ENCODE data around the gene STRN.
"Not testable (repeated sequence)": the region's sequence is repeated elsewhere in the genome, so short reads cannot be mapped to it uniquely, and the experiment has no call there.

Gene STRN

GRCh38 chr2:36911012-36911411 is 55.3 kb downstream of the STRN start:
- no peak overlapping the region for H3K27ac Mint-ChIP-seq

GRCh38 chr2:36906277-36906676 is 60.1 kb downstream of the STRN start:
- H3K27ac Mint-ChIP-seq = no peak overlapping the region
- H3K36me3 Mint-ChIP-seq = peaks cover 9 to 20% of the 10 kb centered on the region in 2 donors
- no peak overlapping the region for H3K4me3 Mint-ChIP-seq
- no peaks in the 10 kb centered on the region for H3K9me3 Mint-ChIP-seq
- no peak for DNase-seq
- H3K27me3 Mint-ChIP-seq = no peaks in the 10 kb centered on the region
- ATAC-seq (replicated peaks) = no peak
- H3K4me1 Mint-ChIP-seq = no peaks in the 10 kb centered on the region

More at GRCh38 chr2:36911012-36911411, 55.3 kb downstream of the STRN start:
- H3K36me3 Mint-ChIP-seq = peaks cover 3 to 12% of the 10 kb centered on the region in 2 donors
- peaks cover 0 to 2% of the 10 kb centered on the region in 2 donors for H3K4me1 Mint-ChIP-seq
- DNase-seq (no peak), ATAC-seq (replicated peaks) (no peak)
- no peaks in the 10 kb centered on the region for H3K9me3 Mint-ChIP-seq
- H3K27me3 Mint-ChIP-seq = no peaks in the 10 kb centered on the region
- no peak overlapping the region for H3K4me3 Mint-ChIP-seq

GRCh38 chr2:36904636-36905035 is 61.7 kb downstream of the STRN start:
- Mint-ChIP-seq H3K4me3 (no peak overlapping the region), H3K27ac (no peak overlapping the region), H3K4me1 (no peaks in the 10 kb centered on the region), H3K36me3 (peaks cover 12 to 33% of the 10 kb centered on the region in 2 donors), H3K27me3 (no peaks in the 10 kb centered on the region), H3K9me3 (no peaks in the 10 kb centered on the region)
- ATAC-seq (replicated peaks) (no peak), DNase-seq (no peak)

GRCh38 chr2:36902385-36903120 is 63.8 kb downstream of the STRN start:
- DNase-seq = no peak
- Mint-ChIP-seq H3K27me3 (no peaks in the 10 kb centered on the region), H3K27ac (no peak overlapping the region), H3K36me3 (peaks cover 15 to 35% of the 10 kb centered on the region in 2 donors), H3K4me3 (no peak overlapping the region), H3K4me1 (no peaks in the 10 kb centered on the region), H3K9me3 (no peaks in the 10 kb centered on the region)
- ATAC-seq (replicated peaks) = no peak

- Mint-ChIP-seq H3K4me3 (no peak overlapping the region), H3K27me3 (no peaks in the 10 kb centered on the region), H3K9me3 (no peaks in the 10 kb centered on the region), H3K4me1 (no peaks in the 10 kb centered on the region), H3K36me3 (peaks cover 13 to 29% of the 10 kb centered on the region in 2 donors), H3K27ac (no peak overlapping the region)
- ATAC-seq (replicated peaks) (no peak), DNase-seq (no peak)
Observed at GRCh38 chr2:36892805-36893204, 73.5 kb downstream of the STRN start.

DNA sequence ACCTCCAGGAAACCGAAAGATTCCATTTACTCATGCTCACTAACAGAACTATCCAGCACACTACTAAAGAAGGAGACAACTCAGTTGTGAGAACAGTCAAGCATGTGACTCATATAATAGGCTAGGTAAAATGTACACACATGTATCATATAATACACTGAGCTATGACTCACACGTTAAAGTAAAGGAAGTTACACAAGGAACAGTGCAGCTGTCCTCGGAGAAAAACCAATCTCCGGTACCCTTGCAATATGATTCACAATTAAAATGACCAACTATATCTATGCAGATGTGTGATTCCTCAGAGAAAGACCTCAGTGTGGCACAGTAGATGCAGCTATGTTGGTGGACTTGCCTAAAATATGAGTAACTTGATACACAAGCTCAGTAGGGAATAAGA is 76.5 kb downstream of the STRN start:
- no peaks in the 10 kb centered on the region for H3K27me3 Mint-ChIP-seq
- DNase-seq (no peak), ATAC-seq (replicated peaks) (no peak)
- no peak overlapping the region for H3K4me3 Mint-ChIP-seq
- H3K36me3 Mint-ChIP-seq = peaks cover 10 to 36% of the 10 kb centered on the region in 2 donors
- H3K4me1 Mint-ChIP-seq = no peaks in the 10 kb centered on the region
- no peak overlapping the region for H3K27ac Mint-ChIP-seq
- no peaks in the 10 kb centered on the region for H3K9me3 Mint-ChIP-seq

DNA sequence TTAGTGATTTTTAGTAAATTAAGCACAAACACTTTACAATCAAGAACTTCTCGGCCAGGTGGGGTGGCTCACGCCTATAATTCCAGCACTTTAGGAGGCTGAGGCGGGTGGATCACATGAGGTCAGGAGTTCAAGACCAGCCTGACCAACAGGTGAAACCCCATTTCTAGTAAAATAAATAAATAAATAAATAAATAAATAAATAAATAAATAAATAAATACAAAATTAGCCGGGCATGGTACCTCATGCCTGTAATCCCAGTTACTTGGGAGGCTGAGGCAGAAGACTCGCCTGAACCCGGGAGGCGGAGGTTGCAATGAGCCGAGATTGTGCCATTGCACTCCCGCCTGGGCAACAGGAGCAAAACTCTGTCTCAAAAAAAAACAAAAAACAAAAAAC is 79.2 kb downstream of the STRN start:
- not testable (repeated sequence) for H3K4me1 Mint-ChIP-seq; H3K27ac Mint-ChIP-seq; H3K4me3 Mint-ChIP-seq; H3K9me3 Mint-ChIP-seq; ATAC-seq (replicated peaks); DNase-seq; H3K27me3 Mint-ChIP-seq
- H3K36me3 Mint-ChIP-seq = peaks cover 12 to 33% of the 10 kb centered on the region in 2 donors

DNA sequence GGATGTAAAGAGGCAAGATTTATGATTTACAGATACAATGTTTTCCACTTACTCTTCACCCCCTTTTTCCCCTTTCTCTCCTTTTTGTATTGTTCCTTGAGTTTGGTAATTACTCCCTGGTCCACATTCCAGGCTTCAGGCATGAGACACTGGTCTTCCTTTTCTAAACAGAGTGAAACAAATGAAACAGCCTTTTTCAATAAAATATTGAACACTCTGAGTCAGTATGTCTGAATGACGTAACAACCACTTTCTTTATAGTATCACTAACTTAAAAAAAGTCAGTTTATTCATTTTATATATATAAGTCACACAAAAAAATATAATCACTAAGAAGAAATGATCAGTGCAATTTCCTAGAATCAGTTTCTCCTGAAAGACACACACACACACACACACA is 79.7 kb downstream of the STRN start:
- Mint-ChIP-seq H3K4me1 (no peaks in the 10 kb centered on the region), H3K36me3 (peaks cover 11 to 31% of the 10 kb centered on the region in 2 donors), H3K9me3 (no peaks in the 10 kb centered on the region), H3K27ac (no peak overlapping the region), H3K27me3 (no peaks in the 10 kb centered on the region), H3K4me3 (no peak overlapping the region)
- ATAC-seq (replicated peaks) (no peak), DNase-seq (no peak)

DNA sequence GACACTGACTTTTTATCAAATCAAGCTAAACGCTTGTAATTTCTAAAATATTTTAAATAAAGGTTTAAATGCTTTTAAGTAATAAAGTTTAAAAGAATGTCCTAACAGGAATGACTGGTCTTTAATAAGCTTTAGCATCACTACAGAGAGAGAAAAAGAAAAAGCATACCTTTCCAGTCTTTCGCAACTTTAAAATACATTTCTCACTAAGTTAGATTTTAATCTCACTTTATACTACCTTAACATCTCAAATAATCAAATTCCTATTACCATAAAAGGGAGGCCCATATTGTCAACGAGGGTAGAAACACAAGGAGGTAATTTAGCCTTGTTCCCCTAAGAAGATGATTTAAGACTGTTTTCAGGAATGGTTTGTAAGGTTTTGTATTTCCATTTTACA is 80.7 kb downstream of the STRN start:
- H3K9me3 Mint-ChIP-seq = no peaks in the 10 kb centered on the region
- ATAC-seq (replicated peaks) (no peak), DNase-seq (no peak)
- H3K27ac Mint-ChIP-seq = no peak overlapping the region
- no peaks in the 10 kb centered on the region for H3K27me3 Mint-ChIP-seq
- no peaks in the 10 kb centered on the region for H3K4me1 Mint-ChIP-seq
- H3K36me3 Mint-ChIP-seq = peaks cover 11 to 33% of the 10 kb centered on the region in 2 donors
- H3K4me3 Mint-ChIP-seq = no peak overlapping the region

GRCh38 chr2:36882532-36882931 is 83.8 kb downstream of the STRN start:
- ATAC-seq (replicated peaks) = no peak
- DNase-seq = no peak
- H3K4me1 Mint-ChIP-seq = no peaks in the 10 kb centered on the region
- H3K27me3 Mint-ChIP-seq = no peaks in the 10 kb centered on the region
- no peaks in the 10 kb centered on the region for H3K9me3 Mint-ChIP-seq
- no peak overlapping the region for H3K27ac Mint-ChIP-seq
- H3K36me3 Mint-ChIP-seq = peaks cover 5 to 27% of the 10 kb centered on the region in 2 donors
- no peak overlapping the region for H3K4me3 Mint-ChIP-seq

DNA sequence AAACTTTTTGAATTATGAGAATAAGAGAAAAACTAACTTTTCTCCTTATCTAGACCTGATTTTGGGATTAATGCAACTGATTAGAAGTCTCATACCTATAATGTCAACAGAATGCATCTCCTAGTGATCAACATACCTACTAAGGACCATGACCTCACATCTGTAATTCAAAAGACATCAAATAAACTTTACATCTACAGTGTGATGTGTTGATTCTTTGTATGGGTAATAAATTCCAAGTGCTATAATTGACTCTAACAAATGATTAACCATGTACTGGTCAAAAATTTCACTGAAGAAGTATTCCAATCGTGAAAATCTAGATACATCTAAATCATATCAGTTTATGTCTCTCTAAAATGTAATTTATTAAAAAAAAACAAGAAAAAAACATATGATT is 84.5 kb downstream of the STRN start:
- no peak overlapping the region for H3K4me3 Mint-ChIP-seq
- H3K27me3 Mint-ChIP-seq = no peaks in the 10 kb centered on the region
- H3K4me1 Mint-ChIP-seq = no peaks in the 10 kb centered on the region
- no peak for DNase-seq
- no peak overlapping the region for H3K27ac Mint-ChIP-seq
- ATAC-seq (replicated peaks) = no peak
- H3K9me3 Mint-ChIP-seq = no peaks in the 10 kb centered on the region
- peaks cover 9 to 29% of the 10 kb centered on the region in 2 donors for H3K36me3 Mint-ChIP-seq

DNA sequence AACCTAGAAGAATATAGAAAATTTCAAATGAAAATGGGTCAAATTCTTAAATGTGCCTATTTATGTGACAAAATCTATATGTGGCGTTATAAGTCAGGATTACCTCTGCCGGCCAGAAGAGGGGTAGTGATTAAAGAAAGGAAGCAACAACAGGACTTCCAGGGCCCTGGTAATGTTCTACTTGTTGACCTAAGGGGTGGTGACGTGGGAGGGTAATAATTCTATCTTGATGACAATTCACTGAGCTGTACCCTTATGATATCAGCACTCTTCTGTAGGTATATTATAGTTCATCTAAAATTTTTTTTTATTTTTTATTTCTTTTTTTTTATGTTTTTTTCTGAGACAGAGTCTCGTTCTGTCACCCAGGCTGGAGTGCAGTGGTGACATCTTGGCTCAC is 87.9 kb downstream of the STRN start:
- Mint-ChIP-seq H3K27ac (no peak overlapping the region), H3K4me1 (no peaks in the 10 kb centered on the region), H3K9me3 (peaks cover 0 to 5% of the 10 kb centered on the region in 2 donors), H3K27me3 (no peaks in the 10 kb centered on the region), H3K4me3 (no peak overlapping the region), H3K36me3 (peaks cover 29 to 48% of the 10 kb centered on the region in 2 donors)
- ATAC-seq (replicated peaks) (no peak), DNase-seq (no peak)

DNA sequence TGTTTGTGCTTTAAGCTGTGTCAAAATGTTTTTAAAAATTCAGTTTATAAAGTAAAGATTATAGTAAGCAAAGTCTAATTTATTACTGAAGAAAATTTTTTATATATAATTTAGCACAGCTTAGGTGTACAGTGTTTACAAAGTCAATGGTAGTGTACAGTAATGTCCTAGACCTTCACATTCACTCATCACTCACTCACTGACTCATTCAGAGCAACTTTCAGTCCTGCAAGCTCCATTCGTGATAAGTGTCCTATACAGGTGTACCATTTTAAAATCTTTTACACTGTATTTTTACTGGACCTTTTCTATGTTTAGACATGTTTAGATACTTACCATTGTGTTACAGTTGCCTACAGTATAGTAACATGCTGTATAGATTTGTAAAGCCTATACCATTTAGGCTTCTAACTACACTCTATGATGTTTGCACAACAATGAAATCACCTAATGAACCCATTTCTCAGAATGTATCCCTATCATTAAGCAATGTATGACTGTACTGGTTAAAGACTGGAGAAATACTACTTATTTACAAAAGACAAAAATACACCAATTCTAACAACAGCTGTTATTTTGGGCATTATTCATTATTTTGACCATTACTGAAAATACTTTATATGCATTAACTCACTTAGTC is 95.1 kb downstream of the STRN start:
- peaks cover 0 to 5% of the 10 kb centered on the region in 2 donors for H3K9me3 Mint-ChIP-seq
- no peak overlapping the region for H3K27ac Mint-ChIP-seq
- H3K27me3 Mint-ChIP-seq = no peaks in the 10 kb centered on the region
- ATAC-seq (replicated peaks) (no peak), DNase-seq (no peak)
- H3K4me3 Mint-ChIP-seq = no peak overlapping the region
- H3K4me1 Mint-ChIP-seq = no peaks in the 10 kb centered on the region
- peaks cover 53 to 67% of the 10 kb centered on the region in 2 donors for H3K36me3 Mint-ChIP-seq

DNA sequence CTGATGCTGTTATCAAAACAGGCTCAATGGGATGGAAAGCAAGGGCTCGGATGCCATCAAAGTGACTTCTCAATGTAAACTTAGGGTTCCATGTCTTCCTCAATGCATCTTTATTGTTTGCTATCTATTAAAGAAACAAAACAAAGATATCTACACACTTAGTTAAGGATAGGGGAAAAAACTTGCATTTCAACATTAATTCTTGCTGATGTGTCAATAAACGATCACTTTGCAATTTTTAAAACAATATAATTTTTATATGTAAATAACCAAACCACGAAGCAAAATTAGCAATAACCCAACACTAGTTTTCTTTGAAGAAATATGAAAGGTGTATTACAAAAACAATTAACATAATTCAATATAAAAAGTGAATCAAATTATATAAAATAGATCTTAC is 96.7 kb downstream of the STRN start:
- Mint-ChIP-seq H3K27ac (no peak overlapping the region), H3K36me3 (peaks cover 54 to 65% of the 10 kb centered on the region in 2 donors), H3K27me3 (no peaks in the 10 kb centered on the region), H3K9me3 (peaks cover 0 to 5% of the 10 kb centered on the region in 2 donors), H3K4me1 (no peaks in the 10 kb centered on the region), H3K4me3 (no peak overlapping the region)
- ATAC-seq (replicated peaks) (no peak), DNase-seq (no peak)

- Mint-ChIP-seq H3K27ac (no peak overlapping the region), H3K4me1 (peaks cover 11 to 15% of the 10 kb centered on the region in 2 donors), H3K27me3 (no peaks in the 10 kb centered on the region), H3K36me3 (peaks cover 57 to 77% of the 10 kb centered on the region in 2 donors), H3K4me3 (no peak overlapping the region), H3K9me3 (peaks cover 0 to 2% of the 10 kb centered on the region in 2 donors)
- no peak for DNase-seq
- ATAC-seq (replicated peaks) = no peak
Observed at GRCh38 chr2:36861896-36862295, 104.4 kb downstream of the STRN start.

Data from stimulated activated naive B cell treated with anti-CD40 and anti-IgM and Interleukin-4, amounts not matched to agents 10 μg/mL and 1 μg/mL and 100 μg/mL, for 72 hours (primary cell).